Measurements from ENCODE around the gene BACE2.

Gene BACE2

DNA sequence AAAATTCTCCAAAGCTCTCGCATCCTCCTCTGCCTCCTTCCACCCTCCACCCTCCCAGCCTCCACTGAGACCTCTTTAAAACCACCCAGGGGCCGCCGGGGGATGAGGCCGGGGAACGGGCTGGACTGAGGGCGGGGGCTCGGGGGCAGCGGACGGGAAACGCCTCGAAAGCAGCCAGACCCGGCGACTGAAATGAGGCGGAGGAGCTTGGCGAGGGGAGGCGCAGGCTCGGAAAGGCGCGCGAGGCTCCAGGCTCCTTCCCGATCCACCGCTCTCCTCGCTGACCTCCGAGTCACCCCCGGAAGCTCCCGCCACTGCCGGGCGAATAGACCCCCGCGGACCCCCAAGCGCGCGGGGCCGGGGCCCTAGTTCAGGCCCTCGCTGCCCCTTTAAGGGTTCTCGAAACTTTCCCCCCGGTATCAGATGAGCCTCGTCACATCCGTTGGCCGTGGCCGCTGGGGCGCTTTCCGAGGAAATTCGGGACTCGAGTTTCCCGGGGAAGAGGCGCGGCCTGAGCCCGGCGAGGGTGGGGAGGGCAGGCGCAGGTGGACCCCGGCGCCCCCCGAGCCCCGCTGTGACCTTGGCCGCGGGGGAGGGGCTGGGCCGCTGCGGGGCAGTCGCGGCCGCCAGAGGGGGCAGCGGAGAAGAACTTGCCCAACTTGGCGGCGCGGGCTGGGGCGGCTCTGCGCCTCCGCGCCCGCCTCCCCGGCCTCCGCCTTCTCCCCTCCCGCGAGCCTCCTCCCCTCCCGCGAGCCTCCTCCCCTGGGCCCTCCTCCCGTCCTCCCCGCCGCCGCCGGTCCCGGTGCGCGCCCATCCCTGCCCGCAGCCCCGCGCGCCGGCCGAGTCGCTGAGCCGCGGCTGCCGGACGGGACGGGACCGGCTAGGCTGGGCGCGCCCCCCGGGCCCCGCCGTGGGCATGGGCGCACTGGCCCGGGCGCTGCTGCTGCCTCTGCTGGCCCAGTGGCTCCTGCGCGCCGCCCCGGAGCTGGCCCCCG, at the start of gene BACE2:
TSS of gene BACE2 (plus strand) at position 813 of the 995 bp plus-strand sequence. CDS start at position 917, 104 bp downstream.
- no peak for DNase-seq (ENCODE audit: low read depth, low spot score)

GRCh38 chr21:41119901-41120300, 48.1 kb upstream of the BACE2 start:
- DNase-seq (ENCODE audit: low read depth, low spot score), result no peak

GRCh38 chr21:41120997-41121396, 47.0 kb upstream of the BACE2 start:
- no peak for DNase-seq (ENCODE audit: low read depth, low spot score)

- DNase-seq (ENCODE audit: low read depth, low spot score), result no peak
Measured at GRCh38 chr21:41121785-41122415, 46.1 kb upstream of the BACE2 start.

DNA sequence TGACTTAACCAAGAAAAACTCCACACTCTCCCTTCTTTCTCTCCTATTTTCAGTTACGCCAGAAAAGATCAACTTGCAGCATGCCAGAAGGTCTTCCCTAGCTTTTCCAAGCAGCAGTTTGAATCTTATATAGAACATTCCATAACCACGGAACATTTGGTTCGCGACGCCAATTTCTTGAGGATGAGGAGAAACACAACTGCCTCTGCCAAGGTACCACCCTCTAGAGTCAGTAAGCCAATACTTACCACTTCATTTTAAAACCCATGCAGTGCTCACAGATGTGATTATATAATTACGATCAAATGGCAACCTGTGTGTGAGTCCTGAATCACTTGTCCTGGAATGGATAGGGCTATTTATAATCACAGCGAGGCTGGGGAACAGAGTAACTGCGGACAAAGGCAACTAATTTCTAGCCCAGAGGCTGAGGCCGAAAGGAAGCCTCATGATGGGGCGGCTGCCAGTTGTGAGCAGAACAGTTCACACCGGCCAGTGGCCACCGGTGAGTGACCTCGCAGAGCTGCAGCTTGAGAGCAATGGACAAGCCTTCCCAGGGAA, 43.2 kb upstream of the BACE2 start:
- DNase-seq (ENCODE audit: low read depth, low spot score), result no peak

- DNase-seq (ENCODE audit: low read depth, low spot score), result no peak
Measured at GRCh38 chr21:41128981-41129380, 39.0 kb upstream of the BACE2 start.

DNA sequence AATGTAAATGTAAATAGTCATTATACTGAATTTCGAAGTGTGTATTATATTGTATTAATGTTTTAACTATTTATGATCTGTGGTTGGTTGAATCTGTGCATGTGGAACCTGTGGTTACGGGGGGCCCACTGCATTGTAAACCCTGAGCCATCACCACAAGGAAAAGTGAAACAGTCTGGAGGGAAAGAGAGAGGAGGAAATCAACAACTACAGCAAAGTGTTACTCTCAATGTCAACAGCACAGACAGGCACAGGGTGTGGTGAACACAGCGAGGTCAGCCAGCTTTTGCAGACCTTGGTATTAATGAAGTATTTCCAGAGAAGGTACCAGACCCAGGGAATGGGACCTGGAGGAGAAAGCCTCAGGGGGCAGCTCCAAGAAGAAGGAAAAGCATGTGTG, 37.1 kb upstream of the BACE2 start:
- no peak for DNase-seq (ENCODE audit: low read depth, low spot score)

- DNase-seq (ENCODE audit: low read depth, low spot score), result no peak
Measured at GRCh38 chr21:41133874-41134522, 34.0 kb upstream of the BACE2 start.

DNA sequence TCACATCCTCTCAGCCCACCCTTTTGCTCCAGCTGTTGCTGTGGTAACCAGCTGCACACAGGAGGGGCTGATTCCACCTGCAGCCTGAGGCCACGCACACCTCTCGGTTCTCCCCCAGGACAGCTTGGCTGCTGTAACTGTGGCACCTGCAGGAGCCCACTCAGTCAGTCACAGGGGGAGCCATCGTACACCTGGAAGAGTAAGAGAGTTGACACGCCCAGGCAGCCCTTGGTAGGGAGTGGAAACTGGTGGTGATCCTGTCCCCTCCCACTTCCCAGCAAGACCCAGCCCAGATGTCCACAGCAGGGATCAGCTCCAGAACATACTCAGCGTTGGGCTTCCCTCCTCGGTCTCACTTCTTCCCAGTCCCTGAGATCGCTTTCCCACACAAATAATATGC, 32.2 kb upstream of the BACE2 start:
- DNase-seq (ENCODE audit: low read depth, low spot score), result no peak

GRCh38 chr21:41136286-41136685, 31.7 kb upstream of the BACE2 start:
- DNase-seq (ENCODE audit: low read depth, low spot score), result no peak

- DNase-seq (ENCODE audit: low read depth, low spot score), result no peak
Measured at GRCh38 chr21:41137401-41137800, 30.6 kb upstream of the BACE2 start.

DNA sequence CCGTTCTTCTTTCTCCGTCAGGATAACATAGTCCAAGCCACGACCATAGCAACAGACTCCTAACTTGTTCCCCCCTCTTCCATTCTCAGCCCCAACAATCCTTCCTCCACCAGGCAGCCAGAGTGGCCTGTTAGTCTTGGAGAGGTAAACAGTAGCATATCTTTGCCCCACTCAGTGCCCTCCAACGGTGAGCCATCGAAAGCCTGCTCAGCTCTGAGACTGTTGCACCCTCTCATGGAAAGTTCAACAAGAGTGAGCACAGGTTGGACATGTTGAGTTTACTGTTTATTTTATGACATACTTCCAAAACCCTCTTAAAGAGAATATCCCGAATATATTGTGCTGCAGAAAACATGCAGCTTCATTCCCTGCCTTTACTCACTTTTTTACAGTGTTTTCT, 30.1 kb upstream of the BACE2 start:
- DNase-seq (ENCODE audit: low read depth, low spot score), result no peak

DNA sequence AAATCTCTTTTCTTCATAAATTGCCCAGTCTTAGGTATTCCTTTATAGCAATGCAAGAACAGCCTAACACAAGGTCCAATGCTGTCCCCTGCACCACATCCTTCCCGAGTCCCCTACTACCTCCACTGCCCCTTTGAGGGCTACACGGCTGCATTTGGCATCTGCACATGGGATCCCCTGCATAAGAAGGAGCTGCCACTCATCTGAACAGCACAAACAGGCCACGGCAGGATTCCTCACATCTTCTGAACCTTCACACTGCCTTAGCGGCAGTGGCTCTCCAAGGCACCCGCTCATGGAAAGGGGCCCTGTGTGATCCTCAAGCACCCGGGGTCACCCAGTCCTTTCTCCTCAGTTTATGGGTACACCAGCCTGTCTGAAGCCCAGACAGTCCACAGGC, 29.2 kb upstream of the BACE2 start:
- DNase-seq (ENCODE audit: low read depth, low spot score), result no peak

DNA sequence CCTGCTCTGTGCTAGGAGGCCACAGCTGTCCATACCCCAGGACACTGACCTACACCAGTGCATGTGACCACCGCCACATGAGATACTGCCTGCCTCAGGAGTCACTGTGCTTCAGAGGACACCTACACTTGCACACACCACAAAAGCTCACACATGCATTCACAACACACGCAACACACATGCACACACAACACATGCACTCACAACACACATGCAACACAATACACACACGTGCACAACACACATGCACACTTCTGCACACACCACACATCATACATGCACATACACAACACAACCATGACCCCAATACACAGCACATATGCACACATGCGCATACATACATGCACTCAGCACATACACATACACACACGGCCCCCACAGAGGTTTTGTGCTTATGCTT, 28.7 kb upstream of the BACE2 start:
- no peak for DNase-seq (ENCODE audit: low read depth, low spot score)

GRCh38 chr21:41139951-41140350, 28.0 kb upstream of the BACE2 start:
- DNase-seq (ENCODE audit: low read depth, low spot score), result no peak

GRCh38 chr21:41141031-41141457, 26.9 kb upstream of the BACE2 start:
- DNase-seq (ENCODE audit: low read depth, low spot score), result no peak

DNA sequence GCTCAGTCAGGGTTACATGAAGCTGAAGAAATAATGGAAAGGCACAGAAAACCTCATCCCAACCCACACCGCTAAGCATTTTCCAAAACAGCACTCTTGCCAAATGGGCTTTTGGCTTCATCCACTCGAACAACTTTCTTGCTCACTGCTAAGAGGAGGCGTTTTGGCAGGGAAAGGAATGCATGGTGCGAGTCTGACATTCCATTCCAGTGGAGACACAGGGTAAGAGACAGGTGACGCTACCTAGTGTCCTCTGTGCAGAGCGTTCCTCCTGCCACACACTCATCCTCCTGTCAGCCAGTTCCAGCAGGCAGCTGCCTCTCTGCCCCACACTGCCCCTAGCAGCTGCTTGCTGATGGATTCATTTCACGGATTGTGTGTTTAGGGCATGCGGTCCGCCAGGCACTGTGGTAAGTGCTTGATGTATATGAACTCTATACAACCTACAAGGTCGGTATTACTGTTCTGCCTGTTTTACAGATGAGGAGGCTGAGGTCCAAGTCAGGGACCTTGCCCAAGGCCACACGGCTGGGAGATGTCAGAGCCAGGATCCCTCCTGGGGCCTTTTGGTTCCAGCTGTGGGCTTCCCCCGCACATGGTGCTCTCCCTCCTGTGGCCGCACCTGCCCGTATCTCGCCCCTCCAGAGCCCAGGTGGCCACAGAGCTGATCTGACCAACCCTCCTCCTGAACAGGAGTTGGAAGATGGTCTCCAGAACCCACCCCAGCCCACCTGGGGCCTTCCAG, 25.7 kb upstream of the BACE2 start:
- no peak for DNase-seq (ENCODE audit: low read depth, low spot score)

DNA sequence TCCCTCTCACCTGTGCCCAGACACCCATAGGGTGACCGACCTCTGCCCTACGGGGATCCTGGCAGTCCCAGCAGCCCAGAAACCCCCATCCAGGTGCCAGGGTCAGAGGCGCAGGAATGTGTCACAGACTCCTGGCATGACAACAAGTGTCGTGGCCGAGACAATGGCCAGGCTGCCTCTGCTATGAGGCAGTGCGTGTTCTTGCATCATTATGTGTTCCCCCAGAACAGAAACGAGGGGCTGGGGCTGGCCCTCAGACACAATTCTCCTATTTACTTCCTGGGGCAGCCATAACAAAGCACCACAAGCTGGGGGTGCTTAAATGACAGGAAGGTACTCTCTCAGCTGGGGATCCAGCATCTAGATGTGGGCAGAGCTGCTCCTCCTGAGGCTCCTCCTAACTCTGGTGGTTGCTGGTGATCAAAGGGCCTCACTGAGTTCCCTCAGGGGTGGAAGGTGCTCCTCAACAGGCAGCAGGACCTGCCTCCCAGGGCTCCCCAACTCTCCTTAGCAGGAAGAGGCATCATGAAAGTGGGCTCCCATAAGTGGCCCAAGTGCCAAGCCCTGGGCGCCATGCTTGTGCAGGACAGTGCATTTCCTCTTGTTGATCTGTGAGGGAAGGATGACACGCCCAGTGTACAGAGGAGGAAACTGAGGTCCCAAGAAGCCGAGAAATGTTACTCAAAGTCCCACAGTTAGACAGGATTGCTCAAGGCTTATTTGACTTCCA, 24.2 kb upstream of the BACE2 start:
- DNase-seq (ENCODE audit: low read depth, low spot score), result no peak

DNA sequence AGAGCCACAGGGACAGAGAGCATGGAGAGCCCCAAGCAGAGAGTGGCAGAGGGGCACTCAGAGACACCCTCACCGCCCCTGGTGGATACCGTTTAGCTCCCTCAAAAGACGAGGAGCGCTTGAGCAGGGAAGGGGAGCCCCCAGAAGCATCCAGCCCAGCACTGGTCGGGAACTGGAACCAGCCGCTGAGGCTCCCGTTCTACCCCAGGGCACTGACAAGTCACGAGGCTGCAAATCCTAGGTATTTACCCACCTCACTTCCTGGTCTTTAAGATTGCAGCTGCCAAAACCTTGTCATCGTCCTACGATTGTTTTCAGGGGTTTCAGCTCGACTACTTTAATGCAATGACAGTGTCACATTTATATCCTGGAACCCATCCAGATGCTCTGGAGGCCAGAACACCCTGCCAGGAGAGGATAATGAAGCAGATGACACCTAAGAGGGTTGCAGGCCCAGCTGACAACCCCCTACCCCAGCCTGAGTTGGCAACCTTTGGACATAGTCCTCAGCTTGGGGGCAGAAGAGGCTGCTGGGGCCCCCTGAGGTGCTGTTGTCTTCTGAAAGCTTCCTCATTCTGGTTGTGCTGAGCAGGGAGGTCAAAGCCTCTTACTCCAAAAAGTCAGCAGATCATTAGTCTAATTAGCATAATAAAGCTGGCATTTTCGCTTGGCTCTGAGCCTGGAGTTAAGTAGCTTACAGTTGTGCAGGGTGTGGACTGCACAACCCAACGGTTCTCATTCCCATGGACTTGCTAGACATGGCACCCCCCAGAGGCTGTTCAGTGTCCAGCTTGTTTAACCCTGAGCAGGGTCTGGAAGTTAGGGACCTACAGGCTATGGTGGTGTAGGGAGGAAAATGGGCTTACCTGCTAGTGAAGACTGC, 20.6 kb upstream of the BACE2 start:
- DNase-seq (ENCODE audit: low read depth, low spot score), result no peak

- DNase-seq (ENCODE audit: low read depth, low spot score), result no peak
Measured at GRCh38 chr21:41147979-41148355, 20.0 kb upstream of the BACE2 start.

Data from activated CD4-positive, CD25-positive, alpha-beta regulatory T cell treated with anti-CD3 and anti-CD28 coated beads, Interleukin-2, amount 50 U/mL, for 16 hours (primary cell).